Measurements from ENCODE around the gene CERS1.

GRCh38 chr19:18941628-18942354, 45.8 kb upstream of the CERS1 start:
- TF ChIP-seq HDAC2 (IDR thresholded peaks at IDR 0.05) = no peak
- TF ChIP-seq ESRRA (IDR thresholded peaks at IDR 0.05; ENCODE audit: borderline replicate concordance, low read length) = no peak
- TF ChIP-seq, protein P1, sequence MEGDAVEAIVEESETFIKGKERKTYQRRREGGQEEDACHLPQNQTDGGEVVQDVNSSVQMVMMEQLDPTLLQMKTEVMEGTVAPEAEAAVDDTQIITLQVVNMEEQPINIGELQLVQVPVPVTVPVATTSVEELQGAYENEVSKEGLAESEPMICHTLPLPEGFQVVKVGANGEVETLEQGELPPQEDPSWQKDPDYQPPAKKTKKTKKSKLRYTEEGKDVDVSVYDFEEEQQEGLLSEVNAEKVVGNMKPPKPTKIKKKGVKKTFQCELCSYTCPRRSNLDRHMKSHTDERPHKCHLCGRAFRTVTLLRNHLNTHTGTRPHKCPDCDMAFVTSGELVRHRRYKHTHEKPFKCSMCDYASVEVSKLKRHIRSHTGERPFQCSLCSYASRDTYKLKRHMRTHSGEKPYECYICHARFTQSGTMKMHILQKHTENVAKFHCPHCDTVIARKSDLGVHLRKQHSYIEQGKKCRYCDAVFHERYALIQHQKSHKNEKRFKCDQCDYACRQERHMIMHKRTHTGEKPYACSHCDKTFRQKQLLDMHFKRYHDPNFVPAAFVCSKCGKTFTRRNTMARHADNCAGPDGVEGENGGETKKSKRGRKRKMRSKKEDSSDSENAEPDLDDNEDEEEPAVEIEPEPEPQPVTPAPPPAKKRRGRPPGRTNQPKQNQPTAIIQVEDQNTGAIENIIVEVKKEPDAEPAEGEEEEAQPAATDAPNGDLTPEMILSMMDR (IDR thresholded peaks at IDR 0.05) = no peak
